Astrocyte of the spinal cord (primary cell): ENCODE results near the gene PMEPA1.

ENCODE experiments used
- DNase-seq: peaks from one replicate; pipeline ENCODE4 v3.0.0; 2011; ENCODE audit warnings: low read depth, low spot score
- H3K4me3 ChIP-seq: 2 replicates; pipeline ENCODE4 v1.5.1; 2011; ENCODE audit warnings: low read depth, mild to moderate bottlenecking, low read length, moderate library complexity
- CTCF ChIP-seq: IDR thresholded peaks from 2 replicates; pipeline ENCODE4 v1.5.1; 2012; ENCODE audit warnings: low read depth, mild to moderate bottlenecking, low read length, inconsistent platforms
- in situ Hi-C: cut with HindIII; loops from 2 replicates; pipeline ENCODE4 v1.10.0; 2017; ENCODE audit warnings: low sequenced_read_pairs

PMEPA1 gene

GRCh38 chr20:57683287-57683686 lies 26.5 kb downstream of the PMEPA1 start:
- no peak overlapping the region for H3K4me3 ChIP-seq
- in situ Hi-C loops: no loop called here
- TF ChIP-seq CTCF: no peak
- DNase-seq: no peak

GRCh38 chr20:57682184-57683101 lies 27.4 kb downstream of the PMEPA1 start:
- no peak for TF ChIP-seq CTCF
- DNase-seq: no peak
- H3K4me3 ChIP-seq: no peak overlapping the region
- in situ Hi-C loops: no loop called here

GRCh38 chr20:57680934-57681914 lies 28.6 kb downstream of the PMEPA1 start:
- in situ Hi-C loops: no loop called here
- no peak for TF ChIP-seq CTCF
- H3K4me3 ChIP-seq: no peak overlapping the region
- no peak for DNase-seq

- no peak for TF ChIP-seq CTCF
- H3K4me3 ChIP-seq: no peak overlapping the region
- no peak for DNase-seq
- in situ Hi-C loops: no loop called here
These were observed 29.6 kb downstream of the PMEPA1 start for GRCh38 chr20:57680131-57680716.

- DNase-seq: no peak
- in situ Hi-C loops: no loop called here
- no peak for TF ChIP-seq CTCF
- no peak overlapping the region for H3K4me3 ChIP-seq
These were observed 30.7 kb downstream of the PMEPA1 start for GRCh38 chr20:57679113-57679512.

- no peak for TF ChIP-seq CTCF
- H3K4me3 ChIP-seq: no peak overlapping the region
- DNase-seq: no peak
- in situ Hi-C loops: no loop called here
These were observed 31.5 kb downstream of the PMEPA1 start for GRCh38 chr20:57678340-57678739.
